GM18502 (cell line): Measurements from ENCODE around the gene CREB3.
A peak's percentile ranks its signal among the peaks of the same experiment; 100 is the strongest.

Source experiments
- ATAC-seq: cut with Tn5 transposase; IDR thresholded peaks from one replicate; pipeline ENCODE4 v1.9.1; 2021; ENCODE audit warnings: mild to moderate bottlenecking; ENCODE audit not compliant: unreplicated experiment, poor library complexity

The CREB3 gene

GRCh38 chr9:35745569-35745968 is 13.1 kb downstream of the CREB3 start:
- ATAC-seq: no peak

- ATAC-seq: no peak
Observed at GRCh38 chr9:35746583-35746982, 14.1 kb downstream of the CREB3 start.

- no peak for ATAC-seq
Observed at GRCh38 chr9:35748242-35748857, 15.9 kb downstream of the CREB3 start.

GRCh38 chr9:35748858-35749514 is 16.5 kb downstream of the CREB3 start, which contains the start of the genes GBA2 and RGP1:
GBA2 (minus strand) TSS chr9:35749228; CDS start chr9:35748704, 524 bp downstream.
RGP1 (plus strand) TSS chr9:35749287; CDS start chr9:35749756, 469 bp downstream.
- ATAC-seq: peak; percentile 83

GRCh38 chr9:35749515-35750255 is 17.2 kb downstream of the CREB3 start:
- peak; percentile 27 for ATAC-seq

GRCh38 chr9:35750256-35750531 is 17.7 kb downstream of the CREB3 start:
- no peak for ATAC-seq

- no peak for ATAC-seq
Observed at GRCh38 chr9:35753466-35753865, 21.0 kb downstream of the CREB3 start.

- ATAC-seq: no peak
Observed at GRCh38 chr9:35754264-35754663, 21.8 kb downstream of the CREB3 start, which contains the start of gene MSMP. MSMP (minus strand) TSS chr9:35754276; CDS start chr9:35754129, 147 bp downstream.

GRCh38 chr9:35755071-35755470 is 22.6 kb downstream of the CREB3 start:
- ATAC-seq: no peak

GRCh38 chr9:35756275-35757225 is 24.1 kb downstream of the CREB3 start:
- ATAC-seq: peak; percentile 63

GRCh38 chr9:35757226-35757891 is 24.9 kb downstream of the CREB3 start:
- ATAC-seq: peak; percentile 55

GRCh38 chr9:35757892-35758275 is 25.4 kb downstream of the CREB3 start:
- no peak for ATAC-seq

GRCh38 chr9:35758475-35759050 is 26.1 kb downstream of the CREB3 start:
- no peak for ATAC-seq

GRCh38 chr9:35759795-35760194 is 27.3 kb downstream of the CREB3 start:
- ATAC-seq: no peak

GRCh38 chr9:35760651-35761050 is 28.2 kb downstream of the CREB3 start:
- ATAC-seq: no peak

- no peak for ATAC-seq
Observed at GRCh38 chr9:35763181-35763580, 30.7 kb downstream of the CREB3 start.

- ATAC-seq: no peak
Observed at GRCh38 chr9:35763803-35764202, 31.3 kb downstream of the CREB3 start.

- no peak for ATAC-seq
Observed at GRCh38 chr9:35766997-35767396, 34.5 kb downstream of the CREB3 start.

- ATAC-seq: no peak
Observed at GRCh38 chr9:35767458-35767857, 35.0 kb downstream of the CREB3 start.
